ENCODE results near the gene MEGF10. TPM values are rescaled to one million over a fixed set of nuclear protein-coding genes. Genes with fewer than 3 reads are reported as not detected.
"Not testable (repeated sequence)": the region's sequence is repeated elsewhere in the genome, so short reads cannot be mapped to it uniquely, and the experiment has no call there.

Gene MEGF10
- total and polyA plus RNA-seq, 9 donors = 26.4 to 46.9 (median 39.3) TPM

GRCh38 chr5:127296894-127297293 lies 6.3 kb downstream of the MEGF10 start:
- WGBS (ENCODE audit: insufficient coverage) = 100% methylated on average over 2 of the region's 5 CpGs
- H3K27me3 ChIP-seq (ENCODE audit: control insufficient read depth, insufficient read depth, low read length); H3K9me3 ChIP-seq (replicated peaks; ENCODE audit: control insufficient read depth, low read depth, low read length); H3K4me3 ChIP-seq (ENCODE audit: low read length); DNase-seq; H3K27ac ChIP-seq (ENCODE audit: low read length); H3K4me1 ChIP-seq (ENCODE audit: control insufficient read depth, insufficient read depth, low read length); H3K36me3 ChIP-seq (ENCODE audit: control insufficient read depth, insufficient read depth, low read length): not testable (repeated sequence)

- WGBS (ENCODE audit: insufficient coverage) = no CpG with 5 or more reads among the region's 4 CpGs
- no peaks in the 10 kb centered on the region for H3K9me3 ChIP-seq (replicated peaks; ENCODE audit: control insufficient read depth, low read depth, low read length)
- no peak overlapping the region for H3K4me3 ChIP-seq (ENCODE audit: low read length)
- no peaks in the 10 kb centered on the region for H3K27me3 ChIP-seq (ENCODE audit: control insufficient read depth, insufficient read depth, low read length)
- peaks cover 6% of the 10 kb centered on the region for H3K4me1 ChIP-seq (ENCODE audit: control insufficient read depth, insufficient read depth, low read length)
- no peak for DNase-seq
- peaks cover 2% of the 10 kb centered on the region for H3K36me3 ChIP-seq (ENCODE audit: control insufficient read depth, insufficient read depth, low read length)
- no peak overlapping the region for H3K27ac ChIP-seq (ENCODE audit: low read length)
Measured at GRCh38 chr5:127297348-127298035, 6.9 kb downstream of the MEGF10 start.

GRCh38 chr5:127298036-127298429 lies 7.4 kb downstream of the MEGF10 start:
- Histone ChIP-seq H3K36me3 (ENCODE audit: control insufficient read depth, insufficient read depth, low read length) (peaks cover 2% of the 10 kb centered on the region), H3K4me3 (ENCODE audit: low read length) (no peak overlapping the region), H3K27ac (ENCODE audit: low read length) (no peak overlapping the region), H3K27me3 (ENCODE audit: control insufficient read depth, insufficient read depth, low read length) (no peaks in the 10 kb centered on the region), H3K4me1 (ENCODE audit: control insufficient read depth, insufficient read depth, low read length) (peaks cover 6% of the 10 kb centered on the region), H3K9me3 (replicated peaks; ENCODE audit: control insufficient read depth, low read depth, low read length) (no peaks in the 10 kb centered on the region)
- no peak for DNase-seq
- WGBS (ENCODE audit: insufficient coverage) = 92% methylated on average over 2 of the region's 4 CpGs

- Histone ChIP-seq H3K36me3 (ENCODE audit: control insufficient read depth, insufficient read depth, low read length) (peaks cover 2% of the 10 kb centered on the region), H3K9me3 (replicated peaks; ENCODE audit: control insufficient read depth, low read depth, low read length) (no peaks in the 10 kb centered on the region), H3K4me3 (ENCODE audit: low read length) (no peak overlapping the region), H3K27ac (ENCODE audit: low read length) (no peak overlapping the region), H3K4me1 (ENCODE audit: control insufficient read depth, insufficient read depth, low read length) (peaks cover 6% of the 10 kb centered on the region), H3K27me3 (ENCODE audit: control insufficient read depth, insufficient read depth, low read length) (no peaks in the 10 kb centered on the region)
- whole genome bisulfite sequencing (ENCODE audit: insufficient coverage) = 57% methylated on average over 4 of the region's 5 CpGs
- no peak for DNase-seq
Measured at GRCh38 chr5:127298656-127299055, 8.1 kb downstream of the MEGF10 start.

- H3K36me3 ChIP-seq (ENCODE audit: control insufficient read depth, insufficient read depth, low read length) = peaks cover 2% of the 10 kb centered on the region
- H3K4me1 ChIP-seq (ENCODE audit: control insufficient read depth, insufficient read depth, low read length) = peaks cover 6% of the 10 kb centered on the region
- no peak overlapping the region for H3K27ac ChIP-seq (ENCODE audit: low read length)
- H3K9me3 ChIP-seq (replicated peaks; ENCODE audit: control insufficient read depth, low read depth, low read length) = no peaks in the 10 kb centered on the region
- 13% methylated on average over 1 of the region's 2 CpGs for WGBS (ENCODE audit: insufficient coverage)
- H3K27me3 ChIP-seq (ENCODE audit: control insufficient read depth, insufficient read depth, low read length) = no peaks in the 10 kb centered on the region
- H3K4me3 ChIP-seq (ENCODE audit: low read length) = no peak overlapping the region
- no peak for DNase-seq
Measured at GRCh38 chr5:127299678-127300077, 9.1 kb downstream of the MEGF10 start.

- Histone ChIP-seq H3K9me3 (replicated peaks; ENCODE audit: control insufficient read depth, low read depth, low read length) (no peaks in the 10 kb centered on the region), H3K4me3 (ENCODE audit: low read length) (no peak overlapping the region), H3K36me3 (ENCODE audit: control insufficient read depth, insufficient read depth, low read length) (peaks cover 2% of the 10 kb centered on the region), H3K4me1 (ENCODE audit: control insufficient read depth, insufficient read depth, low read length) (peaks cover 20% of the 10 kb centered on the region), H3K27me3 (ENCODE audit: control insufficient read depth, insufficient read depth, low read length) (no peaks in the 10 kb centered on the region), H3K27ac (ENCODE audit: low read length) (no peak overlapping the region)
- DNase-seq = no peak
- WGBS (ENCODE audit: insufficient coverage) = 88% methylated on average over 4 of the region's 4 CpGs
Measured at GRCh38 chr5:127302509-127302908, 11.9 kb downstream of the MEGF10 start.

GRCh38 chr5:127303404-127303803 lies 12.8 kb downstream of the MEGF10 start:
- Histone ChIP-seq H3K9me3 (replicated peaks; ENCODE audit: control insufficient read depth, low read depth, low read length) (no peaks in the 10 kb centered on the region), H3K27ac (ENCODE audit: low read length) (no peak overlapping the region), H3K36me3 (ENCODE audit: control insufficient read depth, insufficient read depth, low read length) (peaks cover 2% of the 10 kb centered on the region), H3K4me1 (ENCODE audit: control insufficient read depth, insufficient read depth, low read length) (peaks cover 22% of the 10 kb centered on the region), H3K4me3 (ENCODE audit: low read length) (no peak overlapping the region), H3K27me3 (ENCODE audit: control insufficient read depth, insufficient read depth, low read length) (no peaks in the 10 kb centered on the region)
- DNase-seq = no peak
- WGBS (ENCODE audit: insufficient coverage) = no CpG with 5 or more reads among the region's 1 CpG

GRCh38 chr5:127305493-127305892 lies 14.9 kb downstream of the MEGF10 start:
- H3K27me3 ChIP-seq (ENCODE audit: control insufficient read depth, insufficient read depth, low read length) = no peaks in the 10 kb centered on the region
- peaks cover 17% of the 10 kb centered on the region for H3K4me1 ChIP-seq (ENCODE audit: control insufficient read depth, insufficient read depth, low read length)
- no peak overlapping the region for H3K27ac ChIP-seq (ENCODE audit: low read length)
- peak; percentile 60 for DNase-seq
- no peaks in the 10 kb centered on the region for H3K9me3 ChIP-seq (replicated peaks; ENCODE audit: control insufficient read depth, low read depth, low read length)
- H3K36me3 ChIP-seq (ENCODE audit: control insufficient read depth, insufficient read depth, low read length) = peaks cover 2% of the 10 kb centered on the region
- WGBS (ENCODE audit: insufficient coverage) = no CpG with 5 or more reads among the region's 2 CpGs
- no peak overlapping the region for H3K4me3 ChIP-seq (ENCODE audit: low read length)

- Histone ChIP-seq H3K27me3 (ENCODE audit: control insufficient read depth, insufficient read depth, low read length) (no peaks in the 10 kb centered on the region), H3K36me3 (ENCODE audit: control insufficient read depth, insufficient read depth, low read length) (peaks cover under 1% of the 10 kb centered on the region), H3K4me1 (ENCODE audit: control insufficient read depth, insufficient read depth, low read length) (peaks cover 21% of the 10 kb centered on the region), H3K4me3 (ENCODE audit: low read length) (no peak overlapping the region), H3K27ac (ENCODE audit: low read length) (peak overlapping the region; percentile 6), H3K9me3 (replicated peaks; ENCODE audit: control insufficient read depth, low read depth, low read length) (no peaks in the 10 kb centered on the region)
- no peak for DNase-seq
- WGBS (ENCODE audit: insufficient coverage) = 55% methylated on average over 2 of the region's 3 CpGs
Measured at GRCh38 chr5:127306036-127306435, 15.4 kb downstream of the MEGF10 start.

GRCh38 chr5:127306647-127307046 lies 16.1 kb downstream of the MEGF10 start:
- Histone ChIP-seq H3K4me1 (ENCODE audit: control insufficient read depth, insufficient read depth, low read length) (peaks cover 24% of the 10 kb centered on the region), H3K36me3 (ENCODE audit: control insufficient read depth, insufficient read depth, low read length) (no peaks in the 10 kb centered on the region), H3K27me3 (ENCODE audit: control insufficient read depth, insufficient read depth, low read length) (no peaks in the 10 kb centered on the region), H3K4me3 (ENCODE audit: low read length) (no peak overlapping the region), H3K9me3 (replicated peaks; ENCODE audit: control insufficient read depth, low read depth, low read length) (no peaks in the 10 kb centered on the region), H3K27ac (ENCODE audit: low read length) (peak overlapping the region; percentile 71)
- DNase-seq = no peak
- 79% methylated on average over 4 of the region's 8 CpGs for WGBS (ENCODE audit: insufficient coverage)

GRCh38 chr5:127307868-127308267 lies 17.3 kb downstream of the MEGF10 start:
- H3K36me3 ChIP-seq (ENCODE audit: control insufficient read depth, insufficient read depth, low read length) = no peaks in the 10 kb centered on the region
- H3K4me3 ChIP-seq (ENCODE audit: low read length) = no peak overlapping the region
- H3K27me3 ChIP-seq (ENCODE audit: control insufficient read depth, insufficient read depth, low read length) = no peaks in the 10 kb centered on the region
- WGBS (ENCODE audit: insufficient coverage) = 20% methylated on average over 1 of the region's 6 CpGs
- peak overlapping the region; percentile 71 for H3K27ac ChIP-seq (ENCODE audit: low read length)
- H3K4me1 ChIP-seq (ENCODE audit: control insufficient read depth, insufficient read depth, low read length) = peaks cover 31% of the 10 kb centered on the region
- peak; percentile 76 for DNase-seq
- no peaks in the 10 kb centered on the region for H3K9me3 ChIP-seq (replicated peaks; ENCODE audit: control insufficient read depth, low read depth, low read length)

Measured in muscle of leg (tissue), 11 donors.